CD4-positive, alpha-beta T cell treated with Interleukin-10 for 1 hour (primary cell): Measurements from ENCODE around the gene CHAT.

Experiments
- DNase-seq: peaks from one replicate; pipeline ENCODE4 v3.0.0-alpha.2; 2020

The CHAT gene

GRCh38 chr10:49612513-49613164 is 1.2 kb upstream of the CHAT start:
- no peak for DNase-seq

GRCh38 chr10:49613165-49613881 is 514 bp upstream of the CHAT start:
- DNase-seq: no peak

- no peak for DNase-seq
Observed at GRCh38 chr10:49614242-49615198, 683 bp downstream of the CHAT start.

DNA sequence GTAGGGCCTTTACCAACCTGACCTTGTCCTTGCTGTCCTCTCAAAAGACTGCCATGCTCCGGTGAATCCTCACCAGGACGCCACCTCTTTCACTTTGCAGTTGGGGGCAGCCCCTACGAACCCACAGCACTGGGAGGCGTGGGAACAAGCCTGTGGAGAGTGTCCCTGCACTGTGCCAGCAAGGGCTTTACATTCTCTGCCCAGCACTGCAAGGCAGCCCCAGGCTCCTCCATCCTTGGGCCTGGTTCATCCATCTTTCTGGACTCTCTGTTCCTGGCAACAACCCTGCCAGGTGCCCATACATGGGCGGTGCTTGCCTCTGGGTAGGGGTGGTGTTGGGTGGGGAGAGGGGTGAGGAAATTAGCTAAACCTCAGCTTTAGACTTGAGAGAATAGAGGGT is 1.4 kb downstream of the CHAT start:
- DNase-seq: no peak

DNA sequence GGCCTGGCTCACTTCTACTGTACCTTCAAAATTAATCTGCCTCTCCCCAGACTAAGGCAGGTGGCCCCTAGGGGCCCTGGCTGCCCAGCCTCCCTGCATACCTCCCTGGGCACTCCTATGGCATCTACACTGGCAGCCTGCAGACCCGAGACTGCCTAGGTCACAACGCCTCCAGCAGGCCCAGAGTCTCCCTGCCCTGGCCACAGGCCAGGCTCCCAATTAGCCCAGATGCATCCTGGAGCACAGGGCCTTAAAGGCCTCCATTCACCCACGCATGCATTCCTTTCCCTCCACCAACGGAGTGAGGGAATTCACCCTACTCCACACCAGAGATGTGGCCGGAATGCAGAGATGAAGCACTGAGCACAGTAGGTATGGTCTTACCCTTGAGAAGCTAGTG is 1.9 kb downstream of the CHAT start:
- no peak for DNase-seq

DNA sequence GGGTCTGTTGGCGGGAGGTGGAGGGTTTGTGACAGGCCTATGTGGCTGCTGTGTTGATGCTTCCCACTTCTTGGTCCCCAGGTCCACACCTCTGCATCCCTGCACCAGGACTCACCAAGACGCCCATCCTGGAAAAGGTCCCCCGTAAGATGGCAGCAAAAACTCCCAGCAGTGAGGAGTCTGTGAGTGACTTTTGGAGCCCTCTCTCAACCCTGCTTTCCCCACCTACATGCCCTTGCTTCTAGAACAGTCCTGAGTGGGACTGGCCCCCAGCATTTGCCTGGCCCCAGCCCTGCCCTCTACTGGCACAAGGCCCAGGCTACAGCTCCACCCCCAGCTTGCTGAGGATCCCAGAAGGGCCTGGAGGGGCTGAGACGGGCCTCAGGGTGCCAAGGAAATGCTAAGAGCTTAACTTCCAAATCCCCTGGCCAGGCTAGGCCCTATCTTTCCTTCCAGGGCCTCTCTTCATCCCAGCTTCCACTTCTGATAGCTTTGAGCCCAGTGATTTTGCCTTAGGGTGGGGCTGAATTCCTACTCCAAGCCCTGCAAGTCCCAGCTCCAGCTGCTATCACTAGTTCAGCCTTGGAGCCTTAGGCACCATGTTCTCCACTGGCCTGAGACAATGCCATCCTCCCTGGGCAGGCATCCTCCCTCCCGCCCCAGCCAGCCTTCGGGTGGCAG is 2.7 kb downstream of the CHAT start:
- DNase-seq: no peak

DNA sequence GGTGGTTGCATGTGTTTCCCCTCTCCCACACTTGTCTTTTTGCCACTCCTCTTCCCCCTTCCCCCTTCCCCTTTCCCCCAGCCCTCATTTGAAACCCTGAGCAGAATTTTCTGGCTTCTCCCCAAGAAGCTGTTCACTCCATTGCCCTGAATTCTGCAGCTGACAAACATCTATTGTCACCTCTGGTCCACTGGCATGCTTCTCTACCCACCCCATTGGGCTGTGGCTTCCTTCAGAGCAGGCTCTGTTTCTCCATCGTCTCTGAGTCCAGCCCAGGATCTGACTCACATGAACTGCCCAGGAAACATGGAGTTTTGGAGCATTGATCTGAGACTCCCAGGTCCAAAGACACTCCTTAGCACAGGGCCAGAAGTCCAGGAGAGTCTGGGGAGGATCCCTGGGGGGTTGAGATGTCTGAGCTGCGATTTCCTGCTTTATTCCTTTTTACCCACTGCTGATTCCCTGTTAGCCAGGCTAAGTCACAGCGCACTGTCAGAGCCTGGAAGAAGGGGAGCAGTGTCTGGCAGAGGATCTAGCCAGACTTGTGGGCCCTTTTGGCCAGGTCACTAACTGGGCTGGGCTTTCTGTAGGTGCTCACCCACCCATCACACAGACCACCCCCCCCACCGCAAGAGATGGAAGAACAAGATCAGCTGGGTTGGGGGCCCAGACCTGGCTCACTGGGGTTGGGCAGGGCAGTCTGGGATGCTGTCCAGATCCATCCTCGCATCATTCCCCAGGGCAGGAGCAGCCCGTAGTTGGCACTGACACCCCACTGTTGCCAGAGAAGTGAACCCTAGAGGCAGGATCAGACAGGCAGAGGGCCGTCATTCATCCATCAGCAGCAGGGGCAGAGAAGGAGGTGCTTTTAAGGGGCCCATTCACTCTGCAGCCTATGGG is 3.5 kb downstream of the CHAT start:
- DNase-seq: no peak

GRCh38 chr10:49618821-49619220 is 5.0 kb downstream of the CHAT start:
- no peak for DNase-seq

- DNase-seq: no peak
Observed at GRCh38 chr10:49619613-49620012, 5.8 kb downstream of the CHAT start.

GRCh38 chr10:49620286-49620810 is 6.5 kb downstream of the CHAT start:
- no peak for DNase-seq

- DNase-seq: no peak
Observed at GRCh38 chr10:49620841-49621378, 7.1 kb downstream of the CHAT start.

DNA sequence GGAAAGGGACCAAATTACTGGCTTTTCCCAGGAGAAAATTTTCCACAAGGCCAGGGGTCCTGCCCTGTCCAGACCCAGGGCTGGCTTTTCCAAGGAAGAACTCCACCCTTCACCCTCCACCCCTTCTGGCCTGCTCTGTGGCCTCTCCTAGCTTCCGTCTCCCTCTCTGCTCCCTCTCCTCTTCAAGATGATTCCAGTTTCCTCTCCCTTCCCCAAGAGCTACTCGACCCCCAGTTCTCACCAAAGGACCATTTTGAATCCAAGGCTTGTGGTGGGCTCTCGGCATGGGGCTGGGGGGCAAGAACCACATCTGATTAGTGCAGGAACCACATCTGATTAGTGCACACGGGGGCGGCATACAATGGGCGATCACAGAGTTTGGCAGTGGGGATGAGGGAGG is 7.7 kb downstream of the CHAT start:
- DNase-seq: no peak

- DNase-seq: no peak
Observed at GRCh38 chr10:49622426-49623425, 8.9 kb downstream of the CHAT start.

DNA sequence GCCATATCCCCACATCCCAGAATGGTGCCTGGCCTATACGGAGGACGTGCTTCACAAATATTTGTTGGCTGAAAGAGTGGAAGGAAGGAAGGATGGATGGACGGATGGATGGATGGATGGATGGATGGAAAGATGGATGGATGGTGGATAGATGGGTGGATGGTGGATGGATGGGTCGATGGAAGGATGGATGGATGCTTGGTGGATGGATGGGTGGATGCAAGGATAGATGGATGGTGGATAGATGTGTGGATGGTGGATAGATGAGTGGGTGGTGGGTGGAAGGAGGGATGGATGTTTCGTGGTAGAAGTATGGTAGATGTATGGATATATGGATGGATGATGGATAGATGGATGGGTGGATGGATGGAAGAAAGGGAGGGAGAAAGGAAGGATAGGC is 10.8 kb downstream of the CHAT start:
- no peak for DNase-seq

GRCh38 chr10:49625411-49625810 is 11.6 kb downstream of the CHAT start:
- no peak for DNase-seq

DNA sequence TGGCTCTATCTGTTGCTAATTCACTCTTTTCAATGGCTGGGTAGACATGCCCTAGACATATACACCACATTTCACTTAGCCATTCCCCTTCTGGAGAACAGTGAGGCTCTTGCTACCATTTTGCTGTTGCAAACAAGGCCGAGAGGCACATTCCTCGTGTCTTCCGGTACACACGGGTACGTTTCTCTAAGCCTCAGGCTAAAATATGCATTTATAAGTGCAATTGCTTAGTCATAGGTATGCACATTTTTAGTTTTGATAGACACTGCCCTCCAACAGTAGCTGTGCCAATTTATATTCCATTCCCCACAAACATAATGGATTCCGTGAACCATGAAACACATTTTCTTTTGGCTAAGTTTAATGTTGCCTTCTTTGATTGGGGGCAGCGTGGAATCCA is 13.2 kb downstream of the CHAT start:
- DNase-seq: no peak

DNA sequence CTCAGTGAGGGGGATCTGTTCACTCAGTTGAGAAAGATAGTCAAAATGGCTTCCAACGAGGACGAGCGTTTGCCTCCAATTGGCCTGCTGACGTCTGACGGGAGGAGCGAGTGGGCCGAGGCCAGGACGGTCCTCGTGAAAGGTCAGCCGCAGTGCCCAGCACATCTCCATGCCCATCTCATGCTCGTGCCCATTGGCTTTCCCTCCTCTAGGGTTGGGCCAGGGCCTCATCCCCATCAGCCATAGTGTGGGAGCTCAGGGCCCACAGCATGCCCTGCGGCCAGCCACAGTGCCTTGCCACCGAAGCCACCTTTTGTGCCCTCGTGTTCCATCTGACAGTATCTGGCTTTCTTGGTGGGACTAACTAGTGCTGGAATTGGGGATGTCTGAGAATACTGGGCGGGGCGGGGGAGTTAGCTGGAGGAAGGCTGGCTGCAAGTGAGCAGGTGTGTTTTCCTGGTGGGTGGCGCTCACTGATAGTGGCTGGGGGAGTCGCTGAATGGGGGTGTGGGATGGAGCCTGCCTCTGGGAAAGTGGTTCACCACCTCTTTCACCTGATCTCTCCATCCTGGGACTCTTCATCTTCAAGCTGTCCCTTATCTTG is 13.9 kb downstream of the CHAT start:
- no peak for DNase-seq

DNA sequence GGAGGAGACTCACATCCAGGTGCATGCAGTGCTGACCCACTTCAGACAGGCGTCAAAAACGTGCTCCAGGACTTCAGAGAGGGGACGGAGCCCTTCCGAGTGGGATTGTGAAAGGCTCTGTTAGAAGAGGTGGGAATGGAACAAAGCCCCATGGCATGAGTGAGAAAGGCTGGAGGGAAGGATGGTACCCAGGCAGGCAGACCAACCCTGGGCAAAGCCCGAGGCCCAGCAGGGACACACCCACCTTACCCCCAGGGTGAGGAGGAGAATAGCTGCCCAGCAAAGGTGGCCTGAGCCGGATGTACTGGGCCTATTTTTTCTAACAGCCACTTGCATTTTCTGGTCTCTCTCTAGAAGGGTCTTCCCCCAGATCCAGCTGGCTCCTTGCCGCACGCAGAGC is 14.8 kb downstream of the CHAT start:
- DNase-seq: no peak

DNA sequence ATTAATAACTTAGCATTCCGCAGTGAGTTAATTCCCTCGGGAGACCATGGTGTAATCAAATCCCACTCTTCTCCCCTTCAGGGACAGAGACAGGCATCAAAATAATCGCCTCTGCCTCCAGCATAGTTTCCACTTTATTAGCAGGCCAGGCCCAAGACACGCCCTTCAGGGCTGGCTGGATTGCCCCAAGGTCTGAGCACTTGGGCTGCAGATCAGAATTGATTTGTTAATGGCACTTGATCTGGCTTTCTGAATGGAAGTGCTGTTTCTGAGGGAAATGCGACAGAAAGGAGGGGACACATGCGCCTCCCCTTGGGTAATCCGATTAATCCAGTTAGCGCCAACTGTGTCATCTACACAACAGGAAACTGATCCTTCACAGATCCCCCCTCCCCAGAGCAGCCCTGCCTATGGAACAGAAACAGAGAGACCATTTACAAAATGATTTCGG is 15.6 kb downstream of the CHAT start:
- no peak for DNase-seq

GRCh38 chr10:49631975-49632374 is 18.1 kb downstream of the CHAT start:
- DNase-seq: no peak
